ENCODE data around the gene BIK.

Gene BIK

DNA sequence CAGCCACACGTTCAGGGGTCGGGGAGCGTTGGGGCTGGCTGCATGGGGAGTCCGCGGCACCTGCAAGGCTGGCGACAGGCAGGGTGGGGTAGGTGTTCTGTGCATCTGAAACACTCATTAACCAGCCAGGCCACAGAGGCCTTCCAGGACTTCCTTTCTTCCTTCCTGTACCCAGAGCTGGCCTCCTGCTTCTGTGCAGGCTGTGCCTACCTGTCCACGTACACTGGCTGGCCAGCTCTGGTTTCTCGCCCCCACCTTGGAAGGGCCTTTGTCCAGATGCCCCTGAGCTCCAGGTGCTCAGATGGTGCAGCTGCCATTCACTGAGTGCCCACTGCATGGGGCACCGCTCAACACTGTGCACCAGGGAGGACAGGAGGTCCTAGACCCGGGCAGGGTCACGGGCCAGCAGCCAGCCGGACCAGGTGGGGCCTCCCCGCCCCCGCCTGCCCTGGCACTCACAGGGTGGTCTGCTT is 60.5 kb downstream of the BIK start:
- DNase-seq = no peak
- in situ Hi-C loops (cut with HindIII; ENCODE audit: low pct_ligation_motif_present, low pct_unique_long_range_greater_than_20kb, low sequenced_read_pairs) = no loop called here

GRCh38 chr22:43171607-43172006 is 61.1 kb downstream of the BIK start:
- no peak for DNase-seq
- in situ Hi-C loops (cut with HindIII; ENCODE audit: low pct_ligation_motif_present, low pct_unique_long_range_greater_than_20kb, low sequenced_read_pairs) = no loop called here

DNA sequence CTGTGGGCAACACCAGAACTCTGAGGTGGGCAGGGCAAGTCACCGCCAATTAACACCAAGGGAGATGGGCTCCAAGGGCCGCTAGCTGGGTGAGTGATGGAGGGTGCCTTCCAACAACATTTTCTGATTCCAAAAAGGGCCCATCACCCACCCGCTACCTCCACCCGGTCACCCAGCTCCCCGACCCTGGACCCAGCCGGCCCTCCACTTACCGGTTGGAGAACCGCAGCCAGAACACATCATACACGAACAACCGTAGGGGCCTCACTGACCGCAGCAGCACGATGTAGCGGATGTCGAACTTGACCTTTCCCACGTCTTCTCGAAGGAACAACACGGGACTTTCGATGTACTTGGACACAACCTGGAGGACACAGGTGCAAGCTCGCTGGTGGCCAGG is 61.6 kb downstream of the BIK start:
- in situ Hi-C loops (cut with HindIII; ENCODE audit: low pct_ligation_motif_present, low pct_unique_long_range_greater_than_20kb, low sequenced_read_pairs) = no loop called here
- DNase-seq = no peak

- no peak for DNase-seq
- in situ Hi-C loops (cut with HindIII; ENCODE audit: low pct_ligation_motif_present, low pct_unique_long_range_greater_than_20kb, low sequenced_read_pairs) = no loop called here
These were observed 63.0 kb downstream of the BIK start for GRCh38 chr22:43173566-43173965.

DNA sequence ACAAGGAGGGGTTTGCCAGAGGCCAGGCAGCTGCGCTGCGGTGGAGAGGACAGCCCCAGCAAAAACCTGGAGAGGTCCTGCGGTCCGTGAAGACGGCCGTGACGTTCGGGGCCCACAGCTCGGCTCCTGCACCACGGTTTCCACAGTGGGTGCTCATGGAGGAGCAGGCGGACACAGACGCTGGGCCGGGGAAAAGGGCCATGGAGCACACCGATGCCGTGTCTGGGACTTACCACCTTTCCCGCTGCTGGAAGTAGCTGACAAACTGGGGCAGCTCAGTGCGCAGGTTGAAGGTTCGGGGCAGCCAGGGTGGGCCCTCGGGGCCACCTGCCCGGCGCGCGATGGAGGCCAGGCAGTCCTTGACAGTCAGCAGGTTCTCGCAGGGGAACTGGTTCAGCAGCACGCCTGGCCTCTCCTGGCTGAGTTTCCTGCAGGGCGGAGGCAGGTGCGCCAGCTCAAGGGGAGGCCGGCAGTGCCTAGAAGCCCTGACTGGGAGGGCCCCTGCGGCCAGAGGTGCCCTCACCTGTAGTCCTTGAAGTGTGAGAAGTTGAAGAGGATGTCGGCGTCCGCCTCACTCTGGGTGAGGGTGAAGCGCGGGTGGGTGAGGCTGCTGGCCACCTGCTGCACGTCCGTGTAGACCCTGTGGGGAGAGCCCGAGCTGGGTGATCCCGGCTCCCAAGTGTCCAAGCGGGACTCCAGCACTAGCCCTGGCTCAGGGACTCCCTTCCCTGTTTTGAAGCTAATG is 63.6 kb downstream of the BIK start:
- no peak for DNase-seq

DNA sequence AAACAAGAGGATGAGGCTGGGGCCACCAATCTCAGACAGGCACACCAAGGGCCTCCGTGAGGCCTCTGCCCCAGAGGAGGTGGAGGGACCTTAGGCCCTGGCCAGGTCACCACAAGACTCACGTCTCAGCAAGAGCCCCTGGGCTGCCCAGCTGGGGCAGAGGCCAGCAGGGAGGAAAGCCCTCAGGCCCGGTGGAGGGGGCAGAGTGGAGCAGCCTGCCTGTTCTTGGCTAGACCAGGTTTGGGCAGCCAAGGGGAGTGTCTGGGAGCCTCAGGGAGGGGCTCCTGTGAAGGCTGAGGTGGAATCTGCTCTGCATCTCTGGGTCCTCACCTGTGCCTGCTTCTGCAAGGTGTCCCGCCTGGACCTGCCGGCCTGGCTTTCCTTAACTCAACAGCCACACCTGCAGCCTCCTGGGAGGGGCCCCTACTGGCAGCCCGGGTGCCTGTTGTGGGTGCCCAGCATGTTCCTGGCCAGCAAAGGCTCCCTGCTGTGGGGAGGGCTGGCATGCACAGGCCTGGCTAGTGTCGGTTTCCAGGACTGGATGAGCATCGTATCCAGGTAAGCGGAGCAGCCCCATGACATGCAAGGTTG is 64.5 kb downstream of the BIK start:
- in situ Hi-C loops (cut with HindIII; ENCODE audit: low pct_ligation_motif_present, low pct_unique_long_range_greater_than_20kb, low sequenced_read_pairs) = no loop called here
- DNase-seq = no peak

More for the DNA sequence above, 63.6 kb downstream of the BIK start:
- in situ Hi-C loops (cut with HindIII; ENCODE audit: low pct_ligation_motif_present, low pct_unique_long_range_greater_than_20kb, low sequenced_read_pairs) = no loop called here

DNA sequence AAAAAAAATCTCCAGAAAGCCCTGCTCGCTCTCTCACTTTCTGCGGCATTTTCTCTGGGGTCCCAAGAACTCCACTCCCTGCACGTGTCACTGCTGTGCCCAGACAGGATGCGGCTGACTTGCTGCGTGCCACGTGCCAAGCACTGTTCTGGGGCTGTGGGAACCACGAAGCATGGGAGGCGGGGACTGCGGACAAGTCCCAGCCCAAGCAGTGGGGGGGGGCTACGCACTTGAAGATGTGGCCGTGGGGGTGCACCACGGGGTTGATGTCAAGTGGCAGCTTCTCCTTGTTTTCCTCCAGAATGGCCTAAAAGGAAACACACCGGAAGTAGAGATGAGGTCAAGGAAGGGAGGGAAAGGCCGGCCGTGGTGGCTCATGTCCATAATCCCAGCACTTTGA is 65.5 kb downstream of the BIK start:
- in situ Hi-C loops (cut with HindIII; ENCODE audit: low pct_ligation_motif_present, low pct_unique_long_range_greater_than_20kb, low sequenced_read_pairs) = no loop called here
- DNase-seq = no peak

GRCh38 chr22:43177479-43177878 is 66.9 kb downstream of the BIK start:
- in situ Hi-C loops (cut with HindIII; ENCODE audit: low pct_ligation_motif_present, low pct_unique_long_range_greater_than_20kb, low sequenced_read_pairs) = no loop called here
- no peak for DNase-seq
